HG02970 (cell line): Measurements from ENCODE around the gene SLC35D3.
"Not testable (repeated sequence)": the region's sequence is repeated elsewhere in the genome, so short reads cannot be mapped to it uniquely, and the experiment has no call there.

Experiments used
- ATAC-seq: cut with Tn5 transposase; IDR thresholded peaks from one replicate; pipeline ENCODE4 v1.9.1; 2021; ENCODE audit warnings: mild to moderate bottlenecking, moderate library complexity, moderate number of reproducible peaks; ENCODE audit not compliant: unreplicated experiment, low FRiP score

Gene SLC35D3

DNA sequence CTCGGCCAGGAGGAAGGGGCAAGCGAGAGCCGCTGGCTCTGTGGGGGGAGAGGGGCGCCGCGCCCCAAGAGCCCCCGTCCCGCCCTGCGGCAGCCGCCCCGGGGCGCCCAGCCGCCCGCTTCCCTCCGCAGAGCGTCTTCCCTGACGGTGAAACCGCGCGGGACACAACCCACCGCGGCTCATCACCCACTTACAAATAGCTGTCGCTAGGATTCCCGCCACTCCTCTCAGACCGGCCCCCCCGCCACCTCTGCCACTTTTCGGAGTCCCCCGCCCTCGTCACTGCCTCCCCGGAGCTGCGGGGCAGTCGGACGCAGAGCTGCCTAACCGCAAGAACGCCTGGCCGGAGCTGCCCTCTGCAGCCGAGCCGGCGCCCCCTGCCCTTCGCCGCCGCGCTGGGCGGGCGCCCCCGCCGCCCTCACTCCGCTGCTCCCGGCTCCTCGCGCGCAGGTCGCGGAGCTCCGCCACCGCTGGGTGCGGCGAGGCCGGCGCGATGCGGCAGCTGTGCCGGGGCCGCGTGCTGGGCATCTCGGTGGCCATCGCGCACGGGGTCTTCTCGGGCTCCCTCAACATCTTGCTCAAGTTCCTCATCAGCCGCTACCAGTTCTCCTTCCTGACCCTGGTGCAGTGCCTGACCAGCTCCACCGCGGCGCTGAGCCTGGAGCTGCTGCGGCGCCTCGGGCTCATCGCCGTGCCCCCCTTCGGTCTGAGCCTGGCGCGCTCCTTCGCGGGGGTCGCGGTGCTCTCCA, at the start of gene SLC35D3:
SLC35D3 (plus strand) TSS at position 366 of the 749 bp plus-strand sequence; CDS start at position 494, 128 bp downstream.
- no peak for ATAC-seq

DNA sequence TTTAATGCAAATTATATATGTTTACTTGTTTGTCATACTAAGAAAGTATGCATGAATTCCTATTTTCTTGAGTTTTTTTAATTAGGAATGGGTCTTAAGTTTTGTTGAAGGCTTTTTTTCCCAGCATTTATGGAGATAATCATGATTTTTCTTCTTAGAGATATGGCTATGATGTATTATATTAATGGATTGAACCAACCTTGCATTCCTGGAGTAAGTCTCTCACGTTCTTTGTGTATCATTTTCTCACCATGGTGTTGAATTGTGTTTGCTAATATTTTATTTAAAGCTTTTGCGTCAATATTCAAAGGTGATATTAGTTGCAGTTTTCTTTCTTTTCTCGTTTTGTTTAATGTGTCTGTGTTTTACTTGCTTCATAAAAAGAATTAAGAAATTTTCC, 48.4 kb upstream of the SLC35D3 start:
- no peak for ATAC-seq

DNA sequence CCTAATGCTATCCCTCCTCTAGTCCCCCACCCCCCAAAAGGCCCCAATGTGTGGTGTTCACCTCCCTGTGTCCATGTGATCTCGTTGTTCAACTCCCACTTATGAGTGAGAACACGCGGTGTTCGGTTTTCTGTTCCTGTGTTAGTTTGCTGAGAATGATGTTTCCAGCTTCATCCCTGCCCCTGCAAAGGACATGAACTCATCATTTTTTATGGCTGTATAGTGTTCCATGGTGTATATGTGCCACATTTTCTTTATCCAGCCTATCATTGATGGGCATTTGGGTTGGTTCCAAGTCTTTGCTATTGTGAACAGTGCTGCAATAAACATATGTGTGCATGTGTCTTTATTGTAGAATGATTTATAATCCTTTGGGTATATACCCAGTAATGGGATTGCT, 45.6 kb upstream of the SLC35D3 start:
- ATAC-seq, result not testable (repeated sequence)

GRCh38 chr6:136880748-136881460, 41.2 kb upstream of the SLC35D3 start:
- no peak for ATAC-seq

- ATAC-seq, result no peak
These were observed 36.0 kb upstream of the SLC35D3 start for GRCh38 chr6:136886091-136886490.

DNA sequence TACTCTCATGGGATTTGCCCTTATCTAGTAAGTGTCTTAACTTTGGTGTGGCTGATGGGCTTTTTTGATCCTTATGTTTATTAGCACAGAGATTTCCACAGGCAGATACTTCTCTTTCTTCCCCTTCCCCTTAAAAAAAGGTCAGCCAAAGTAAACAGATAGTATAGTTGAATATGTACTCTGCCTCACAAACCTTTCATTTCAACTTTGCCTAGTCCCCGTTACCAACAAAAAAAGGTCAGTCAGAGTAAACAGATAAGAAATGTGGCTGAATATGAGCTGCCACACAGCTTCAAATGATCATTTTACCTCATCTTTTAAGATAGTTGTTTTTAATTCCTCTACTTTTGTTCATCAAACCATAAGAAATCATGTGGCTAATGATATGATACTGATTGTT, 34.1 kb upstream of the SLC35D3 start:
- no peak for ATAC-seq

GRCh38 chr6:136889271-136890193, 32.6 kb upstream of the SLC35D3 start:
- ATAC-seq, result no peak

- ATAC-seq, result no peak
These were observed 31.8 kb upstream of the SLC35D3 start for GRCh38 chr6:136890194-136890839.

DNA sequence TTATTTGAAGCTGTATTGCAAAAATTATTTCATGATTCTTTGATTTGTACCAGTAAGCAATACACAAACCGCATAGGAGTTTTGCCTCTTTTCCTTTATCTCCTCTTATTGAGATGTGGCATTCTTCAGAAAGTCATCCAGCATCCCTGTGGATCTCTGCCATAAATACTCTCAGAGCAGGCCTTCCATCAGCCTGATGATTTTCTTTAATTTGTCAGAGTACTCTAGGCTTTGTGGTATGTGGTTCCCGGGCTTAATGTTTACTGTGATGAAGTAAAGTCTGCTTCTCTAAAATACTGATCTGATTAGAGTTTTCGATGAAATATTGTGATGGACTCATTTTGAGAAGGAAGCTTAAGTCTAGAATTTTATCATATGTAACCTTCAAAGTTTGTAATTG, 31.1 kb upstream of the SLC35D3 start:
- no peak for ATAC-seq

GRCh38 chr6:136893187-136893586, 28.9 kb upstream of the SLC35D3 start:
- ATAC-seq, result no peak

DNA sequence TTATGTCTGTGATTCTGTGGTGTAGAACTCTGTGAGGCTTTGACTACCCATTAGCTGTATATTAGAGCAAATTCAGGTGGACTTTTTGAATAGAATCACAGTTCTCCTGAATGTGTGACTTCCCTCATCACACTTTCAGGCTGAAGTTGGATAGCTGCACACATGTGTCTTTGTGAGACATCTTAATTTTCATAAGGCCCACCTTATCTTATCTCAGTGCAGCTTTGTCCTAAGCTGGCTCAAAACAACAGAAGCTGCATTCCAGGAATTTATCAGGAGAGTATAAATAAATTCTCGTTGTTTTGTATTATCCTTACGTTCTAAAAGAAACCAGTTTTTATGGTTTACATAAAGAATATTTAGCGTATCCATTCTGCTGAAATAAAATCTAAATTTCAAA, 26.2 kb upstream of the SLC35D3 start:
- ATAC-seq, result no peak

DNA sequence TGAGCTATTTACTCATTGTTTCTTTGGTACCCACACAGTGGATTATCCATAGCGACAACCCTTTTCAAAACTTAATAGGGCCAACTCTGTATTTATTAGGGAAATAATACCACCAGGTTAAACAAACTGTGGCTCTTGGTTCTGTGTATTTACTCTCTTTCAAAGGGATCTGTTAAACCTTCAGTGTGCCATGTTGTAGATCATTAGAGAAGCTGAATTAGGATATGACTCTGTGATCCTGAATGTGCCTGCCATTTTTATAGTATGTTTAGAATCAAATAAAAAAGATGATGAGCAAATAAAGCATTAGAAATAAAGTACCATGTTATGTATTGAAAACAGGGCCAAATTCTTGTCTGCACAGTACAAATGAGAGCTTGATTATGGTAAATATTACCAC, 25.0 kb upstream of the SLC35D3 start:
- ATAC-seq, result no peak

DNA sequence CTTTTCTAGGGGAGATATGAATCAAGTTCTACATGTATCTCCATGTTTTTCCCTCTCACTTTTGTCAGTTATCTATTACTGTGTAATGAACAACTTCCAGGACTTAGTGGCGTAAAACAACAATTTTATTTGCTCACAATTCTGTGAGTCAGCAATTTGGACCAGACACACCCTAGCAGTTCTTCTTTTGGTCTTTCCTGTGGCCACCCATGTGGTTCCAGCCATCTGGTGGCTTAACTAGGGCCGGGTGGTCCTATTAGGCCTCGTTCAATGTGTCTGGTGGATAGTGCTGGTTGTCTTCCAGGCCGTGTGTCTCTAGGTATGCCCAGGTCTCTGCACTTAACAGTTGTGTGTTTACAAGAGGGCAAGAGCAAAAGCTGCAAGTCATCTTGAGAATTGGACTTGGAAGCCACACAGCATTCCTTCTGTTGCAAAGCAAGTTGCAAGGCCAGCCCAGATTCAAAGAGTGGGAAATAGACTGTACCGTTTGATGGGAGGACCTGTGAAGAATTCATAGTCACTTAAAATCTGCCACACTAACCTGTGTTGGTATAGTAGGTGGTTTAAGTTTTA, 20.8 kb upstream of the SLC35D3 start:
- no peak for ATAC-seq

- not testable (repeated sequence) for ATAC-seq
These were observed 17.6 kb upstream of the SLC35D3 start for GRCh38 chr6:136904477-136904876.

DNA sequence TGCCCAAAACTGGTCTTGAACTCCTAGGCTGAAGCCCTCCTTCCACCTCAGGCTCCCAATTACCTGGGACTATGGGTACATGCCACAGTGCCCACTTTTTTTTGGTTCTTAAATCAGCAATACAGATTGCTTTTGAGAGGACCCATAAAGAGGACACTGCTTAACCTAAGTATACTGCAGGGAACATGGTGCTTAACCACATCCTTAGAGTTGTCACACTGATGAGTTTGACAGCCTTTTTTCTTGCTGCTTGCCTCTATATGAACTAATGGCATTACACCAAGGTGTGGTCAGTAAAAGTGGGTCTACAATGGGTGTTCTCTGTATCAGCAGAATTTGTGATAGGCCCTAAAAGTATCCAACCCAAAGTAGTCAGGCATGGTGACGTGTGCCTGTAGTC, 7.2 kb upstream of the SLC35D3 start:
- no peak for ATAC-seq

- no peak for ATAC-seq
These were observed 3.4 kb upstream of the SLC35D3 start for GRCh38 chr6:136918706-136919105.

GRCh38 chr6:136920216-136920615, 1.9 kb upstream of the SLC35D3 start:
- ATAC-seq, result no peak

GRCh38 chr6:136920671-136921380, 1.3 kb upstream of the SLC35D3 start:
- ATAC-seq, result no peak

DNA sequence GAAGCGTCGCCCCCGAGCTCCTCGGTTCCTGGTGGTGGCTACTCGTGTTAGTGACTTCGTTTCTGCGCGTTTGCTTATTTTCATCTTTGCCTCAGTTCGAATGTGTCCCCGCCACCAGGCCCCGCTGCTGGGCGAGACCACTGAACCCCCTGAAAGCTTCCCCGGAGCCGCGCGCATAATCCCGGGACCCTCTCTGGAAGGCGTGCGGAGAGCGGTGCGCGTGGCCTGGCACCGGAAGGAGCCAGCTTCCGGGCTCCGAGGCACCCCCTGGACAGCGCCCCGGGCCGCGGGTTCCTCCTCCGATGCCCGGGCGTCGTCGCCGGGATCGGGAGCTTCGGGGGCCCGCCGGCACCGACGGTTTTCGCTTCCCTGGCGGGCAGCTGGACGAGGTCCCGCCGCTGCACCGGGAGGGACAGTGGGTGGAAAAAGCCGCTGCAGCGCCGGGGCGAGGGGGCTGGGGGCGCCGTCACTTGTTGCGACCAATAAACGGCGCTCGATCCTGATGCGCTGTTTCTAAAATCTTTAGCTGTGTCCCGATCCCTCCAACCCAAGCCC, 643 bp upstream of the SLC35D3 start:
- no peak for ATAC-seq
